ENCODE measurements around the gene KIF1A.
A peak's percentile ranks its signal among the peaks of the same experiment; 100 is the strongest.
"Not testable (repeated sequence)": the region's sequence is repeated elsewhere in the genome, so short reads cannot be mapped to it uniquely, and the experiment has no call there.

KIF1A gene

DNA sequence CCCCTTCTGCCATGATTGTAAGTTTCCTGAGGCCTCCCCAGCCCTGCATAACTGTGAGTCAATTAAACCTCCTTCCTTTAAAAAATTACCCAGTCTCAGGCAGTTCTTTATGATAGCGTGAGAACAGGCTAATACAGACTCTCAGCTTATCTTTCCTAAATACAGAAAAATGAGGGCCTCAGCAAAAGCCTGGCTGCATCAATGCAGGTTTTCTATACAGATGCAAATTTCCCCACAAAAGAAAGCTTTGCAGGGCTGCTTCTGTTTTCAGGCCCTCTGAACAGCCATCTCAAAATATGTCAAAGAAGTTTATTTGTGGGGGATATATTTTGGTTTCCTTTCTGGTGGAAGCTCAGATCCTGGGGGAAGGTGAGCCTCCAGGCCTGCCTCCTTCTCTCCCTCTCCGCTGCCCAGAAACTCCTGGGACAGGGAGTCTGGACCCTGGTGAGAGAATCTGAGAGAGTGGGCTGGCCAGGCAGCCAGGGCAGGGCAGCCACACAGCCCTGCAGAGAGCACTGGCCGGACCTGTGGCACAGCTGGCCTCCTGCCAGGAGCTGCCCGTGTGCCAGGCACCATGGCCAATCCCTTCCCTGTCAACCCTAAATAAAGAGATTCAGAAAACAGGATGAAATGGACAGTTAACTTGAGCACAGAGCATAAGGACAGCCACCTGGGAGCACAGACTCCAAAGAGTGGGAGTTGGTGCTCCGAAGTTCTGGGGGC lies 27.0 kb upstream of the KIF1A start:
- no peak for DNase-seq (ENCODE audit: low spot score)

DNA sequence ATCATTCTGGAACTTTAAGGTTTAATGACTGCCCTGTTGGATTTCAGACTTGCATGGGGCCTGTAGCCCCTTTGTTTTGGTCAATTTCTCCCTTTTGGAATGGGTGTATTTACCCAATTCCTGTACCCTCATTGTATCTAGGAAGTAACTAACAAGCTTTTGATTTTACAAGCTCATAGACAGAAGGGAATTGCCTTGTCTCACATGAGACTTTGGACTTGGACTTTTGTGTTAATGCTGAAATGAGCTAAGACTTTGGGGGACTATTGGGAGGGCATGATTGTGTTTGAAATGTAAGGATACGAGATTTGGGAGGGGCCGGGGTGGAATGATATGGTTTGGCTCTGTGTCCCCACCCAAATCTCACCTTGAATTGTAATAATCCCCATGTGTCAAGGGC lies 26.3 kb upstream of the KIF1A start:
- DNase-seq (ENCODE audit: low spot score): not testable (repeated sequence)

- DNase-seq (ENCODE audit: low spot score): peak; percentile 60
Observed at GRCh38 chr2:240840435-240841060, 20.5 kb upstream of the KIF1A start.

DNA sequence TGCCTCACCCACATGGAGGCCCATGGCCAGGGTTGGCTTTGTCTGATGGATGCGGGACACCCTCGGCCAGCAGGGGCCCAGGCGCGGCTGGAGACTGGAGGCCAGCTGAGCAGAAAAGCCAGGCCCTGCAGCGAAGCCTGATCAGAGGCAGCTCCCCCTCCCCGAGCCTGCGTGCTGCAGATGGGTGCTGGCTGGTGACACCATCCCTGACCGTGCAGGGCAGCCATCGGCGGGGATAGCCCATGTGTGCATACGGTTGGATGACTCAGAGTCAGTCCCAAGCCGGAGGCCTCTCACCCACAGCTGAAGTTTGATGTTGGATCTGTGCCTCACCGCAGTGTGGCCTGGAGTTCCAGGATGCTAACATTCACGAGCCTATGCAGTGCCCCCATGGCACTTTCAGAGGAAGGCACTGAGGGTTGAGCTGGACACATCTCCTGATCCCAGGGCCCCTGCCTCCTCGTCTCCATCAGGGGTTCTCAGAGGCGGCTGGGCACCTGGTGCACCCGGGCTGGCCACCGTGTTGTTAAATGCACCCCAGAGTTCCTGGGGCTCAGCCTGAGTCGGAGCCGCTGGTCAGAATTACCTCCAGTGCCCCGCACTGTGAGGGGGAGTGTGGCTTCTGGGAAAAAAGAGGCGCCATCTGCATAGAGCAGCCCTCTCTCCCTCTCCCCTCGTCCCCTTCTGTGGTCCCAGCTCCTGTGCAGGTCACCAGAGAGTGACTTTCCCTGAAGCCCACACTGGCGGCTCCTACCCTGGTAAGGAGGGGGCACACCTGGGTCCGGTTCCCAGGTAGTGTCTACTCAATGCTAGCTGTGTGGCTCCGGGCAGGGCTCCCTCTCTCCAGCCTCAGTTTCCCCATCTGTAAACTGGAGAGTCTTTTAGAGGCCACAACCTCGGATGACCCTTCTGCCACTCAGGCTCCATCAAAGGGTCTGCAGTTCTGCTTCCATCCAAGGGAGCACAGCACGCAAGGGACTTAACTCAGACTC lies 19.4 kb upstream of the KIF1A start:
- no peak for DNase-seq (ENCODE audit: low spot score)

- no peak for DNase-seq (ENCODE audit: low spot score)
Observed at GRCh38 chr2:240837621-240838020, 17.6 kb upstream of the KIF1A start.

DNA sequence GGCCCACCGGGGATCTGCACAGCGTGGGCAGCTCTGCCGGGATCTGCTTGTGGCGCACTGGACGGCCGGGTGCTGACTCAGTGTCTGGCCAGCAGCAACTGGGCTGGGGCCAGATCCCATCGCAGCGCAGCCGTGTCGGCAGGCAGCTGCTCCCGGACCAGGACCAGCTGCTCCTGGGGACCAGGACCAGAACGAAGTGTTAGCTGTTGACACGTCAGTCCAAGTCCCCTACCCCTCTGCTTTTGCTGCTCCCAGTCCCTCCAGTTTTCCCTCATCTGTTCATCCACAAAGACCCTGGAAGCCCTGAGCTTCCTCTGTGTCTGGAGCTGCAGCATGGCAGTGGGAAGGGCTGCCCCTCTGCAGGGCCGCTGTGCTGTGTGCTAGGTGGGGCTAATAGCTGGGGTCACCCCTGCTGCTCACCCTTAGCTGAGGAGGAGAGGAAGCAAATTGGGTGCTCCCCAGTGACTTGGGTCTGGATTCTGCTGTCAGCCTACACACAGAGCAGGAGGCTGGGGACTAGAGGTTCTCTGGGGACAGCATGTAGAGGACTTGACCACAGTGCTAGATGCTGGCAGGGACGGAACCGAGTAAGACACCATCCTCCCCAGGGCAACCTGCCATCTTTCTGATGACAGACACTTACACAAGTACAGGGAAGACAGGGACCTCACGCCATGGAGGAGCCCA lies 16.9 kb upstream of the KIF1A start:
- peak; percentile 34 for DNase-seq (ENCODE audit: low spot score)

- DNase-seq (ENCODE audit: low spot score): no peak
Observed at GRCh38 chr2:240835528-240835927, 15.5 kb upstream of the KIF1A start.

DNA sequence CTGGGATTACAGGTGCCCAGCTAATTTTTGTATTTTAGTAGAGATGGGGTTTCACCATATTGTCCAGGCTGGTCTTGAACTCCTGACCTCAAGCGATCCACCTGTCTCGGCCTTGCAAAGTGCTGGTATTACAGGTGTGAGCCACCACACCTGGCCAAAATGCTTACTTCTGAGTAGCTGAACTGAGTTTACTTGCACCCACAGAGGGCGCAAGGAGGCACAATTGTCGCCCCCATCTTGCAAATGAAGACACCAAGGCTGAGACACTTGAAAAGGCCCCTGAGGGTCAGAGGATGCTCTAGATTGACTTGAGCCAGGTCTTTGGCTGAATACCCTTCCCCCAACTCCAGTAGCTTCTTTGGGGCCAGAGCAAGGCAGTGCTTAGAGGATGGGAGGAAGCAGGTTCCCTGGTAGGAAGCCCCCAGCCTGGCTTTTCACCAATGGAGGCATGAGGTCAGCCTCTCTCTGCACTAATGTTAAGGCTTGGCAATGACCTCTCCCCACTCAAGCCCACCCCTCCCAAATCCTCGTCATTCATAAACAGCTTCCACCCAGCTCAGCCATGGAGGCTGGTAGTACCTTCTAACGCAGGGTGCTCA lies 14.5 kb upstream of the KIF1A start:
- no peak for DNase-seq (ENCODE audit: low spot score)

GRCh38 chr2:240833724-240834285 lies 13.8 kb upstream of the KIF1A start:
- DNase-seq (ENCODE audit: low spot score): no peak

DNA sequence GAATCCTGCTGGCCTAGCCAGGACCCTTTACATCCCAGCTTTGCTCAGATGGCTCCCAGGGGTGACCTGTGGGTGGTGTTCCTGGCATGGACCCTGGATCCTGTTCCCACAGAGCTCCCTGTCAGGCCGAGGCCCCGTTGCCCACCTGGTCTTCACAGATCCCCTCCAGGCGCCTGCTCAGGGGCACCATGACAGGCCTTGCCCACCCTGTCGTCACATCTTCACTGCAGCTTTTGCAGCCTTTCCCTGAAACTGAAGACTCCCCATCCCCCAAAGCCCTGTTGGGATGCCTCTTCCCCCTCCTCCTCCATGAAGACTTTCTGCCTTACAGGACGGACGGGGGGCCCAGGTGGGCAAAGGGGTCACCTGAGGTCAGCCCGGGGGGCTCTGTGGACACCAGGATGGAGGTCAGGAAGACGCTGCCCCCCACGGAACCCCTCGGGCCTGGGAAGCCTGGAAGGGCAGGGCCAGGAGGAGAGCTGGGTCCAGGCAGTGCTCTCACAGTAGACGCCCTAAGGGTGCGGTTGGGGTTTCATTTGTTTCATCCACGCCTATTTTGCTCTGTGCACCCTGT lies 13.0 kb upstream of the KIF1A start:
- DNase-seq (ENCODE audit: low spot score): no peak

GRCh38 chr2:240832205-240832727 lies 12.2 kb upstream of the KIF1A start:
- no peak for DNase-seq (ENCODE audit: low spot score)

DNA sequence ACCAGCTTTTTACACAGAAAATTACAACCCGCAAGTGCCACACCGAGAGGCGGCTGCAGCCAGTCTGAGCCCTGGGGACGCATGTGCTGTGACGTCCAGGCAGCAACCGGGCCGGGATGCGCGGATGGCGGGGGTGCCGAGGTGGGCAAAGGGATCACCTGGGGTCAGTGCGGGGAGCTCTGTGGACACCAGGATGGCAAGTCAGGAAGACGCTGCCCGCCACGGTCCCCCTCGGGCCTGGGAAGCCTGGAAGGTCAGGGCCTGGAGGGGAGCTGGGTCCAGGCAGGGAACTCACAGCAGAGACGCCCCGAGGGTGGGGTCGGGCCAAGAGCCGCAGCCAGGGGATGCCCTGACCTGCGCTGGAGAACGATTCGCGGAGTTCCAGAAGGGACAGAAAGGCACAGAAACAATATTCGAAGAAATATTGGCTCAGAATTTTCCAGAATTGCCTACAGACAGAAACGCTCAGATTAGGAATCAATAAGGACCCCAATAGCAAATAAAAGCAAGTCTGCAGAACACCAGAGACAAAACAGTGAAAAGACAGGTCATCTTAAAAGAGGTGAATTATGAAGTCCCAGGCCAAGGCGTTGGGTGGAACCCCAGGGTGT lies 11.7 kb upstream of the KIF1A start:
- no peak for DNase-seq (ENCODE audit: low spot score)

DNA sequence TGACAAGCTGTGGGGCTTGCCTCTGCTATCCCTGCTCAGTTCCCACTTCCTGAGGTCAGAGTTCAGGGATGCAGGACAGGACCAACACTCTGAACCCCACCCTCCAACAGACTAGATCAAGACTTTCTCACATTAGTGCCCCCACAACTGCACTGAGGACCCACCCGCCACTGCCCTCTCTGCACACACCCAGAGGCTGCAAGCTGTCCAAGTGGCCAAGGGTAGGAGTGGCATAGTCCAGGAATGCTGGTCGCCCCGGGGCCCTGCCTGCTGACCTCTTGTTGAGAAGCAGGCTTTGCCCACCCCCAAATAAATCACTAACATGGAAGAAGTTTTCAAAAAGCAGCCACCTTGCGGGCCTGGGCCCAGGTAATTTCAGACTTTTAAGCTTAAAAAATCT lies 5.5 kb upstream of the KIF1A start:
- DNase-seq (ENCODE audit: low spot score): no peak

DNA sequence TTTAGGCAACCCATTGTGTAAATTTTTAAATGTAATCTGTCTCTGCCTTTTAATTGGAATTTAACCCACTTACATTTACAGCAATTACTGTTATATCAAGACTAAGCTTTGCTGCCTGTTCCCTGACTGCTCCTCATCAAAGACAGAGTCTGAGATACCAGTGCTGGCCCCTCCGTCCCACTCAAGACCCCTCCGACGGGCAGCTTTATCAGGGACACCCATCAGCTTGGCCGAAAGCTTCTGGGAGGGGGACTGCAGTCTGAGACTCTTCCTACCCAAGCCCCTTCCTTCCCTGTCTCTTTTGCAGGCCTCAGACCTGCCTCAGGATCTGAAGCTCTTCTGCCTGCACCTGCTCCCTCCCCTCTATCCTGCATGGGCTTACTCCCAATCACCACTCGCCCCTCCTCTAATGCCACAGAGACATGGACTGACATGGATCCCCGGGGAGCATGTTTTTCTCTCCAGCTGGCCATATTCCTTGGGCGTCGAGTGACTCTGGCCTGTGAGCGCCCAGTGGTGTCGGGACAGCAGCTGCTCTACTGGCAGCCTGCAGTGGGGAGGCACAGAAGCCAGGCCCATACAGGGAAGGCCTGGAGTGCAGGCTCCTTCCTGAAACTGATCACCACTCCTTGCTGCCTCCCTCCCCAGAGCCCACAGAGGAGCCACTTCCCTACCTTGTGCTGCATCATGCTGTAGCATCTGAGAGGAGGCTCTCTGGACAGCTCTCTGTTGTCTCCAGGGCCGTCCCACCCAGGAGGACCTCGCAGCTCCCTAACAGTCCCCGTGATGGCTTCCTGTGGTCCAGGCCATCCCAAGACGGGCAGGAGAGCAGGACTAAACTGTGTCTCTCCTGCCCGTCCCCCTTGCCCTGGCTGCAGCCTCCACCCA lies 3.7 kb upstream of the KIF1A start:
- DNase-seq (ENCODE audit: low spot score): no peak

GRCh38 chr2:240822280-240822847 lies 2.3 kb upstream of the KIF1A start:
- no peak for DNase-seq (ENCODE audit: low spot score)

DNA sequence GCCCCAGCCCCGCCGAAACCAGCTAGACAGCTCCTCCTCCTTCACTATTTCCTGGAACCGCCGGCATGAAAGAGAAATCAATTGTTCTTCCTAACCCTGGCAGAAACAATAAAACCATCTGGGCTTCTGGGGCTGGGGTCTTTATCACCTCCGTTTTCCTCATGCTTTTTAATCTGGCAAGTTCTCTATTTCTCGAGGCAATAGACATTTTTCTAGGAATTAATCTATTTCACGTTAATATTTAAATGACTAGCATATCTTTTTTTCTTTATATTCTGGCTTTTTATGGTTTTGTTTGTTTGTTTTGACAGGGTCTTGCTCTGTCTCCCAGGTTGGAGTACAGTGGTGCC lies 1.4 kb upstream of the KIF1A start:
- no peak for DNase-seq (ENCODE audit: low spot score)

DNA sequence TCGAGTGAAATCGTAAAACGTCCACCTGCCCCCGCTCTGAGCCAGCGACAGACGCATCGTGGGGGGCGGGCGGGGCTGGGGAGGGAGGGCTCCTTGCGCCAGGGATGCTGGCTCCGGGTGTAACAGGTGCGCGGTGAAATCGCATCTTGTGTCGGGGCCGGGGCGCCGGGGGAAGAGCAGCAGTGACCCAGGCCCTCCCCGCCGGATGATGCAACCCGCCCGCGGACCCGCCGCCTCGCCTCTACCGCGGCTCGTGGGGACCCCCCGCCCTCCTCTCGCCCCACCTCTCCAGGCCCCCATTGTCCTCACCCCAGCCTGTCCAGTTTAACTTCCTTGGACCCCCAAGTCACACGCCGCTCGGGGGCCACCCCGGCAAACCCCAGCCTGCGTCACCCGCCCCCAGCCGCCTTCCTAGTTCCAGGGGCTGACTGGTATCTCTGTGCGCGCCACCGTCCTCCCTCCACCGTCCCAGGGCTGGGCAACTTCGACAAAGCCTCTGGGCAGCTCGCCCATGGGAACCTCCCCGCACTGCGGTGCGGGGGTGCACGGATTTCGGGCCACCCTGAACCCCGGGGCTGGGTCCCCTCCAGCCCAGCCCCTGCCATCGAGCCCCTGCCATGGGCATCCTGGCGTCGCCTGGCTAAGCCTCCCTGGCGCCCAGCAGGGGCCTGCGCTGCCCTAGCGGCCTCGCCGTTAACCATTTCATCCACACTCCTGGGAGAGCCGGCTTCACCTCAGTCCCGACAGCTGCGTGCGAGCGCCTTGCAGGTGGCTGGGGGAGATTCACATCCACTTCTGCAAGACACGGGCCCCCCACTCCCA lies 799 bp upstream of the KIF1A start:
- no peak for DNase-seq (ENCODE audit: low spot score)

Data from RKO (cell line).